Sigmoid colon (tissue), 3 donors: ENCODE results near the gene ADAM8.

Experiments
- CTCF ChIP-seq, 4 experiments: fragments of 450-650 bp in 3 of 4; fragments of 200-600 bp in 1 of 4; IDR thresholded peaks; one replicate each; pipeline ENCODE4 v1.5.1; 2016 to 2019; ENCODE audit warnings: antibody characterized with exemption in 4 of 4, mild to moderate bottlenecking in 3 of 4, moderate library complexity in 2 of 4
- POLR2A ChIP-seq, 2 donors: fragments of 450-650 bp; IDR thresholded peaks; one replicate each; pipeline ENCODE4 v1.6.1; 2016; ENCODE audit warnings: antibody characterized with exemption in 2 of 2, mild to moderate bottlenecking in 2 of 2, moderate library complexity in 2 of 2

DNA sequence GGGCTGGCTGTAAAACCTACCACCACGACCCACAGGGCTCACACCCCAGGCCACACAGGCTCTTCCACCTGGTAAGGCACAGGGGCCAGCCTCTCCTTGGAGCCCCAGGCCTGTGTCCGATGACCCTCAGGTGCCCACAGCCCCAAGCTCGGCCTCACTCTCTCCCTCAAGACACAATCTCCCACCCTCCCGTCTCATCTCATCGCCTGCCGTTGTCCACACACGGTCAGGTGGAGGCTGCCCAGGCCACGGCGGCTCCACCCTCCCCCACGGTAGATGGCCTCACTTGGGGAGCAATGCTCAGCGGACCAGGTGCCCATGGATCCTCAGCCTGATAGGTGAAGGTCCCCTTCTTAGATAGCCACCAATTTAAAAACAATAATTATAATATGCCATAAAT, 55.3 kb downstream of the ADAM8 start:
- TF ChIP-seq CTCF (IDR thresholded peaks at IDR 0.05) = no peak
- no peak for TF ChIP-seq POLR2A (IDR thresholded peaks at IDR 0.05)
